ES-I3 (cell line): Measurements from ENCODE around the gene NOS1AP.
"Not testable (repeated sequence)": the region's sequence is repeated elsewhere in the genome, so short reads cannot be mapped to it uniquely, and the experiment has no call there.

ENCODE experiments used
- H3K36me3 ChIP-seq: 2 replicates; pipeline ENCODE4 v1.6.1; 2013; ENCODE audit warnings: mild to moderate bottlenecking, low read length, control low read depth, moderate library complexity; ENCODE audit not compliant: insufficient read depth
- H3K4me1 ChIP-seq: 2 replicates; pipeline ENCODE4 v1.6.1; 2013; ENCODE audit warnings: mild to moderate bottlenecking, control low read depth, low read length; ENCODE audit not compliant: insufficient read depth
- H3K9ac ChIP-seq: 2 replicates; pipeline ENCODE4 v1.6.1; 2013; ENCODE audit warnings: low read depth, mild to moderate bottlenecking, low read length, moderate library complexity
- H3K9me3 ChIP-seq: 2 replicates; pipeline ENCODE4 v1.6.1; 2013; ENCODE audit warnings: mild to moderate bottlenecking, low read length, moderate library complexity; ENCODE audit not compliant: control insufficient read depth, insufficient read depth

NOS1AP gene

GRCh38 chr1:162201062-162201461 is 131.6 kb downstream of the NOS1AP start:
- H3K4me1 ChIP-seq, result peaks cover 37% of the 10 kb centered on the region
- H3K36me3 ChIP-seq, H3K9ac ChIP-seq, H3K9me3 ChIP-seq: not testable (repeated sequence)

DNA sequence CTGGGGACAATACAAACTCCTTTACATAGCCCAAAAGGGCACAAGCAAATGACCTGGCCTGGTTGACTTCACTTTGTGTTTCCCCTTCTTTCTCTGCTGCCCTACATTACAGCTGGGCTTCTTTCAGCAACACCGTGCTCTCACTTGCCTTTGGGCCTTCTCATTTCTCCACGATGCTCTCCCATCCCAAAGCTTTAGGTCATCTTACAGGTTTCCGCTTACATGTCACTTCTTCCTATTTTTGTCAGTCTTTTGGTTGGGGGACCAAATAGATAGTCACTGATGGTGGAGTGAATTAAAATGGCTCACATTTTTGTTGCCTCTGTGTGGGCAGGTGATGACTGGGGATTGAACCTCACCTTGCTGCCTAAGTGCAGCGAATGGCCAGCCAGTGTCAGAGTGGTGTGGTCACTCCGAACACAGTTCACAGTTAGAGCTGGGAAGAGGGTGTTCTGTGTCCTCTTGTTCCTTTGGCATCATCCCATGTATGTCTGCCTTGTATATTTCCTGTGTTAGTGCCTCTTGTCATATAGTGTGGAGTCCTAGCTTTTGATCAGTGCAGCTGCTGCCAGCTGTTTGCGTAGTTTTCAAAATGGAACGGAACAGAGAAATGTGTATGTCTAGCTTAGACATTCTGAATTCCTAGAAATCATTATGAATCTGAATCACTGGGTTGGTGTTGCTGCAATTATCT is 134.8 kb downstream of the NOS1AP start:
- no peaks in the 10 kb centered on the region for H3K36me3 ChIP-seq
- no peak overlapping the region for H3K9ac ChIP-seq
- no peaks in the 10 kb centered on the region for H3K9me3 ChIP-seq
- peaks cover 17% of the 10 kb centered on the region for H3K4me1 ChIP-seq

GRCh38 chr1:162204823-162205155 is 135.3 kb downstream of the NOS1AP start:
- Histone ChIP-seq H3K9ac (no peak overlapping the region), H3K36me3 (no peaks in the 10 kb centered on the region)

DNA sequence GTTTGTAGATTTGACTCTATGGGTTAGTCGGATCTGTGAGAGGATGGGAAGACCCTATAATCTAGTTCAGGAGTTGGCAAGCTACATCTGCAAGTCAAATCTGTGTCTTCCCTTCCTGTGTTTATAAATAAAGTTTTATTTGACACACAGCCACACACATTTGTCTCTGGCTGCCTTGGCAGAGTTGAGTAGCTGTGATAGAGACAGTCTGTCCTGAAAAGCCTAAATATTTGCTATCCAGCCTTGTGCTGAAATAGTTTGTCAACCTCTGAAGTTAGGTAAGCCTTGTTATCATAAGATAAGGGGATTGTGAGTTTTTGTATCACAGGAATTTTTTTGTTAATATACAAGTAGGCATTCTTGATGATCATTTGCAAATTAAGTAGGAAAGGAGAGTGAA is 136.8 kb downstream of the NOS1AP start:
- H3K36me3 ChIP-seq, result no peaks in the 10 kb centered on the region
- H3K9ac ChIP-seq, result no peak overlapping the region; the same call in 1 of the 2 replicates
- peaks cover 16% of the 10 kb centered on the region for H3K4me1 ChIP-seq
- H3K9me3 ChIP-seq, result no peaks in the 10 kb centered on the region

More at GRCh38 chr1:162204823-162205155, 135.3 kb downstream of the NOS1AP start:
- peaks cover 16% of the 10 kb centered on the region for H3K4me1 ChIP-seq
- no peaks in the 10 kb centered on the region for H3K9me3 ChIP-seq

- H3K9me3 ChIP-seq, result no peaks in the 10 kb centered on the region
- H3K36me3 ChIP-seq, result no peaks in the 10 kb centered on the region
- peaks cover 16% of the 10 kb centered on the region for H3K4me1 ChIP-seq
- no peak overlapping the region; the same call in 1 of the 2 replicates for H3K9ac ChIP-seq
Measured at GRCh38 chr1:162206749-162207635, 137.5 kb downstream of the NOS1AP start.

GRCh38 chr1:162207862-162208261 is 138.4 kb downstream of the NOS1AP start:
- H3K36me3 ChIP-seq, result no peaks in the 10 kb centered on the region
- H3K4me1 ChIP-seq, result peaks cover 16% of the 10 kb centered on the region
- H3K9me3 ChIP-seq, result no peaks in the 10 kb centered on the region

GRCh38 chr1:162210196-162210595 is 140.7 kb downstream of the NOS1AP start:
- Histone ChIP-seq H3K36me3 (no peaks in the 10 kb centered on the region), H3K9ac (no peak overlapping the region), H3K4me1 (peaks cover 23% of the 10 kb centered on the region), H3K9me3 (no peaks in the 10 kb centered on the region)

More at GRCh38 chr1:162207862-162208261, 138.4 kb downstream of the NOS1AP start:
- H3K9ac ChIP-seq, result no peak overlapping the region

GRCh38 chr1:162212713-162213112 is 143.2 kb downstream of the NOS1AP start:
- H3K9me3 ChIP-seq, result no peaks in the 10 kb centered on the region
- no peak overlapping the region for H3K9ac ChIP-seq
- peaks cover 23% of the 10 kb centered on the region for H3K4me1 ChIP-seq
- no peaks in the 10 kb centered on the region for H3K36me3 ChIP-seq

DNA sequence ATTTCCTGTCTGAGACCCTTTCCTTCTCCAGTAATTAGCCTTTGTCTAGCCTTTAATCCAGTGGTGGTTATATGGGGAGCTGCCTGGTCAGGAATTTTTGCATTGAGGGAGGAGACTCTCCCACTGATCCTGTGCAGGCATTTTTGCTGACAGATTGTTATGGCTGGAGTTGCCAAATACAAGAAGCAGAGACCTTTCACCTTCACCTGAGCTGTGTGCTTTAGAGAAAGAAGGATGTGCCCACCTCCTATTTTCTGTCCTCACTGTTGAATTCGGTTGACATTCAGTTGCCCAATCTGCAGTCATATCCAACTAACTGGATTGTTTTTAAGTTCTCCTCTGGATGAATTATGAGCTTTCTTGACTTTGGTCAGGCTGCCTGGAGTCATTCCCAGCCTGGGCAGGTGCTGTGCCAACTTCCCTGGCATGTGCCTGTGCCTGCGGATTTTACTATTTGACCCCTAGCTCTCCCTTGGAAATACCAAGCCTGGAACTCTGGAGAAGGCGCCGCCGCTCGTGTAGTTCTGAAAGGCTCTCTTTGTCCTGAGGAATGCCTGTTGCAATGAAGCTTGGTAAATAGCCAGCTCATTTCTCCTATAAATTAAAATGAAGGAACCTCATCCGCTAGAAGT is 143.9 kb downstream of the NOS1AP start:
- Histone ChIP-seq H3K4me1 (peaks cover 23% of the 10 kb centered on the region), H3K9me3 (no peaks in the 10 kb centered on the region), H3K36me3 (no peaks in the 10 kb centered on the region)

GRCh38 chr1:162214202-162214601 is 144.7 kb downstream of the NOS1AP start:
- Histone ChIP-seq H3K36me3 (no peaks in the 10 kb centered on the region), H3K9ac (no peak overlapping the region), H3K9me3 (no peaks in the 10 kb centered on the region), H3K4me1 (peaks cover 29% of the 10 kb centered on the region)

More for the DNA sequence above, 143.9 kb downstream of the NOS1AP start:
- no peak overlapping the region for H3K9ac ChIP-seq

- Histone ChIP-seq H3K4me1 (peaks cover 46% of the 10 kb centered on the region), H3K9ac (no peak overlapping the region), H3K36me3 (no peaks in the 10 kb centered on the region), H3K9me3 (no peaks in the 10 kb centered on the region)
Measured at GRCh38 chr1:162215902-162216301, 146.4 kb downstream of the NOS1AP start.

DNA sequence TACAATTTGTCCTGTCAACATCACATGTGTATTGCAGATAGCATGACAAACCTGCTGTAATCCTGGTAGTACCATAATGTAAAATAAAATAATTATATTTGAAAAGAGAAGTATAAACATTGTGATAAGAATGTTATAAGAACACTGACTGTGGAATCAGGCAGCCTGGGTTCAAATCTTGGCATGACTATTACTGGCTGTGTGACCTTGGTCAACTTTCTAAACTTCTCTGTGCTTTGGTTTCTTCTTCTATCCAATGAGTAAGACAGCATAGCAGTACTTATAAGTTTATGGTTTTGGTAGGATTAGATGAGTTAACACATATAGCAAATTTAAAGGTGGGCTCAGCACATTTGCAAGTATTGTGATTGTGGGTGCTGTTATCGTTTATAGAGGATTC is 147.1 kb downstream of the NOS1AP start:
- Histone ChIP-seq H3K36me3 (no peaks in the 10 kb centered on the region), H3K9me3 (no peaks in the 10 kb centered on the region), H3K4me1 (peaks cover 48% of the 10 kb centered on the region), H3K9ac (no peak overlapping the region)

- H3K36me3 ChIP-seq, result no peaks in the 10 kb centered on the region
- no peaks in the 10 kb centered on the region for H3K9me3 ChIP-seq
- peaks cover 52% of the 10 kb centered on the region for H3K4me1 ChIP-seq
Measured at GRCh38 chr1:162217706-162218105, 148.2 kb downstream of the NOS1AP start.

GRCh38 chr1:162218546-162218945 is 149.1 kb downstream of the NOS1AP start:
- peaks cover 52% of the 10 kb centered on the region for H3K4me1 ChIP-seq
- H3K9me3 ChIP-seq, result no peaks in the 10 kb centered on the region
- no peaks in the 10 kb centered on the region for H3K36me3 ChIP-seq
- no peak overlapping the region for H3K9ac ChIP-seq

More at GRCh38 chr1:162217706-162218105, 148.2 kb downstream of the NOS1AP start:
- no peak overlapping the region for H3K9ac ChIP-seq
